ENCODE measurements around the gene ZNF141. TPM values are rescaled to one million over a fixed set of nuclear protein-coding genes. Genes with fewer than 3 reads are reported as not detected.

ZNF141 gene
- total and polyA plus RNA-seq, 2 of the 8 experiments (the other 6 are each of a cell fraction or from before 2014, with no cell fraction given): 8.5 to 50.8 TPM

- no peak for TF ChIP-seq CHD7 (IDR thresholded peaks at IDR 0.05; ENCODE audit: insufficient replicate concordance, low read length)
- no peak for TF ChIP-seq USF2 (IDR thresholded peaks at IDR 0.05; ENCODE audit: low read length)
- peak; percentile 5; the same call in 1 of the 2 replicates for TF ChIP-seq BACH1 (IDR thresholded peaks at IDR 0.05; ENCODE audit: low read length)
- peak; percentile 85 for TF ChIP-seq POLR2AphosphoS5 (IDR thresholded peaks at IDR 0.05; ENCODE audit: low read depth, low read length)
- no peak for TF ChIP-seq SIX5 (IDR thresholded peaks at IDR 0.05; ENCODE audit: low read depth, low read length)
- no peak for TF ChIP-seq ZNF274 (IDR thresholded peaks at IDR 0.05; ENCODE audit: borderline replicate concordance, extremely low read depth, low read length)
- peak in 1 of 2 experiments; percentile 52; a peak in 1 of 4 replicates for TF ChIP-seq SIN3A (conservative IDR thresholded peaks at IDR 0.05 in 1 of 2, IDR thresholded peaks at IDR 0.05 in 1 of 2; ENCODE audit: low read depth in 1 of 2, low read length in 2 of 2)
- no peak for TF ChIP-seq JUND (IDR thresholded peaks at IDR 0.05; ENCODE audit: low read length)
- TF ChIP-seq TEAD4 (IDR thresholded peaks at IDR 0.05; ENCODE audit: low read depth, low read length): no peak
- TF ChIP-seq CEBPB (IDR thresholded peaks at IDR 0.05; ENCODE audit: low read depth, low read length): peak; percentile 53; the same call in 1 of the 2 replicates
Measured at GRCh38 chr4:304969-305680, 32.5 kb upstream of the ZNF141 start, which contains the start of gene ZNF732 (continued).

Measured in H1 (cell line).